Mucosa of rectum (tissue), 2 donors: Measurements from ENCODE around the gene PDE2A.

ENCODE experiments used
- H3K27ac ChIP-seq, 2 donors: one replicate each; pipeline ENCODE4 v1.7.0; 2013; ENCODE audit warnings: inconsistent platforms in 2 of 2, low read depth in 2 of 2, low read length in 2 of 2
- H3K27me3 ChIP-seq, 2 donors: one replicate each; pipeline ENCODE4 v1.7.0; 2013; ENCODE audit warnings: low read length in 2 of 2; ENCODE audit not compliant: control insufficient read depth in 2 of 2, insufficient read depth in 2 of 2
- H3K36me3 ChIP-seq, 2 donors: one replicate each; pipeline ENCODE4 v1.7.0; 2013; ENCODE audit warnings: low read length in 2 of 2; ENCODE audit not compliant: control insufficient read depth in 2 of 2, insufficient read depth in 2 of 2
- H3K4me1 ChIP-seq, 2 donors: one replicate each; pipeline ENCODE4 v1.7.0; 2013; ENCODE audit warnings: low read length in 2 of 2, mild to moderate bottlenecking in 1 of 2; ENCODE audit not compliant: control insufficient read depth in 2 of 2, insufficient read depth in 2 of 2
- H3K4me3 ChIP-seq, 2 donors: one replicate each; pipeline ENCODE4 v1.7.0; 2013; ENCODE audit warnings: low read length in 2 of 2
- H3K9ac ChIP-seq, 2 donors: one replicate each; pipeline ENCODE4 v1.7.0; 2013; ENCODE audit warnings: low read length in 2 of 2, low read depth in 1 of 2, mild to moderate bottlenecking in 1 of 2
- H3K9me3 ChIP-seq, 2 donors: one replicate each; pipeline ENCODE4 v1.7.0; 2013; ENCODE audit warnings: low read length in 2 of 2; ENCODE audit not compliant: control insufficient read depth in 2 of 2
- donor health status: healthy.
- donor health status: Normal muscosa, but diverticular disease.

The PDE2A gene

GRCh38 chr11:72587696-72588095, 86.5 kb downstream of the PDE2A start:
- H3K4me1 ChIP-seq, result peaks cover 6 to 7% of the 10 kb centered on the region in 2 donors
- no peaks in the 10 kb centered on the region for H3K9me3 ChIP-seq
- peaks cover 40 to 48% of the 10 kb centered on the region in 2 donors for H3K27me3 ChIP-seq
- H3K27ac ChIP-seq, result no peak overlapping the region
- no peaks in the 10 kb centered on the region for H3K36me3 ChIP-seq
- no peak overlapping the region for H3K9ac ChIP-seq
- H3K4me3 ChIP-seq, result no peak overlapping the region

DNA sequence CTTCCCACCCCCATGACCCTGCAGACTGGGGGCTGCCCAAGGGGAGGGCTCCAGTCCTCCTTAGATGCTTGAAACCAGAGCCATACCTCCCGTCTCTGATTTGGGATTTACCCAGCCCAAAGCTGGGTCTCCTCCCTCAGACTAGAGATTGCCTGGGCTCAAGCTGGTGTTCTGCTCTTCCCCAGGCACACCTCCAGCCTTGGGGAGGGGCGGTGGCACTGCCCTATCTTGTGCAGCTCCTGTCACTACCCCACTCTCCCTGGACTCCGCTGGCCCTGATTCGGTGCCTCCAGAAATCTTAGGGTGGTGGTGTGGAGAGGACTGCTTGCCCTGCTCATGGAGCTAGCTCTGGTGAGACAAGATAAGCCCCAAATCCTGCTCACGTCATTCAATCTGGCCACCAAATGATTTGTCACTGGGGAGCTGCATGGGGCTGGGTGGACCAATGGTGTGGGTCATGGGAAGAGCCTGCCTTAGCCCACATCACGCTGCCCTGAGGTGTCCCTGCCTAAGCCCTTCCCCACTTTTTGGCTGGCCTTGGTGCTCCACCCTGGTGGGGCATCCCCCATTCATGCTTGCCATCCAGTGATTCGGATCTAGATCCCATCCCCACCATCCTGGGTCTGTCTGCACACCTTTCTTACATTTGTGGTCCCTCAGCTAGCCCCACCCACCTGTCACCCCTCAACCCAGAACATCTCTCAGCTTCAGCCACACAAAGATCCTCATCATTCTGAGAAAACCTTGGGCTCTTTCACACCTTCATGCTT, 87.7 kb downstream of the PDE2A start:
- Histone ChIP-seq H3K36me3 (no peaks in the 10 kb centered on the region), H3K9me3 (no peaks in the 10 kb centered on the region), H3K27ac (no peak overlapping the region), H3K9ac (no peak overlapping the region), H3K4me3 (no peak overlapping the region), H3K4me1 (peaks cover 6 to 7% of the 10 kb centered on the region in 2 donors), H3K27me3 (peaks cover 32 to 37% of the 10 kb centered on the region in 2 donors)

DNA sequence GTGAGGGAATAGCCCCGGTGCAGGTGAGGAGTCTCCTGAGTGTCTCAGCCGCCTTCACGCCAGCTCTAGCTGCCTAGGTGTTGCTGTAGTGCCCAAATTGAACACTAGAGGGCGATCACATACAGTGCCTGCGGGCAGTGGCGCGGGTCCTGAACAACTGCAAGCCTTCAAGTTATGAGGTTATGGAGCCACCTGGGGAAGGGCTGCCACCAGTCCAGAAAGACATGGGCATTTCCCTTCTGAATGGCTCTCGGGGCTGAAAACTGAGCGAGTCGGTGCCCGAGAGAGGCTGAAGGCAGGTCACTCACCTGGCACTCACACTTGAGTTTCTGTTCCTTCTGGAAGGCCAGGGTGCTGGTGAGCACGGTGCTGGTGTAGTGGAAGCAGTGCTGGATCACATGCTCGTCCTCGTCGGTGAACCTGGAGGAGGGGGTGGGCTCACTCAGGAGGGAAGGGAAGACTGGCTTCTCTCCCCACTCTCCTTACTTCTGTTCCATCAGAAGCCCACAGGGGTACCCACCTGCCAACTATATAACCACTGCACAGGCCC, 88.4 kb downstream of the PDE2A start:
- Histone ChIP-seq H3K4me3 (no peak overlapping the region), H3K27ac (no peak overlapping the region), H3K27me3 (peaks cover 25 to 31% of the 10 kb centered on the region in 2 donors), H3K36me3 (no peaks in the 10 kb centered on the region), H3K9me3 (no peaks in the 10 kb centered on the region), H3K9ac (no peak overlapping the region), H3K4me1 (peaks cover 6 to 7% of the 10 kb centered on the region in 2 donors)

GRCh38 chr11:72584939-72585597, 89.2 kb downstream of the PDE2A start:
- Histone ChIP-seq H3K9me3 (no peaks in the 10 kb centered on the region), H3K27me3 (peaks cover 22 to 27% of the 10 kb centered on the region in 2 donors), H3K27ac (no peak overlapping the region)

GRCh38 chr11:72584293-72584938, 89.8 kb downstream of the PDE2A start:
- Histone ChIP-seq H3K4me3 (no peak overlapping the region), H3K36me3 (no peaks in the 10 kb centered on the region), H3K9ac (no peak overlapping the region), H3K27ac (no peak overlapping the region), H3K9me3 (no peaks in the 10 kb centered on the region), H3K27me3 (peaks cover 20 to 22% of the 10 kb centered on the region in 2 donors), H3K4me1 (peaks cover 6 to 7% of the 10 kb centered on the region in 2 donors)

More at GRCh38 chr11:72584939-72585597, 89.2 kb downstream of the PDE2A start:
- H3K4me3 ChIP-seq, result no peak overlapping the region
- H3K4me1 ChIP-seq, result peaks cover 6 to 7% of the 10 kb centered on the region in 2 donors
- H3K9ac ChIP-seq, result no peak overlapping the region
- H3K36me3 ChIP-seq, result no peaks in the 10 kb centered on the region

GRCh38 chr11:72583616-72584292, 90.5 kb downstream of the PDE2A start:
- H3K27ac ChIP-seq, result no peak overlapping the region
- H3K4me3 ChIP-seq, result no peak overlapping the region
- H3K4me1 ChIP-seq, result peaks cover 6 to 7% of the 10 kb centered on the region in 2 donors
- H3K27me3 ChIP-seq, result peaks cover 16 to 17% of the 10 kb centered on the region in 2 donors
- no peaks in the 10 kb centered on the region for H3K9me3 ChIP-seq
- H3K9ac ChIP-seq, result no peak overlapping the region
- H3K36me3 ChIP-seq, result no peaks in the 10 kb centered on the region

DNA sequence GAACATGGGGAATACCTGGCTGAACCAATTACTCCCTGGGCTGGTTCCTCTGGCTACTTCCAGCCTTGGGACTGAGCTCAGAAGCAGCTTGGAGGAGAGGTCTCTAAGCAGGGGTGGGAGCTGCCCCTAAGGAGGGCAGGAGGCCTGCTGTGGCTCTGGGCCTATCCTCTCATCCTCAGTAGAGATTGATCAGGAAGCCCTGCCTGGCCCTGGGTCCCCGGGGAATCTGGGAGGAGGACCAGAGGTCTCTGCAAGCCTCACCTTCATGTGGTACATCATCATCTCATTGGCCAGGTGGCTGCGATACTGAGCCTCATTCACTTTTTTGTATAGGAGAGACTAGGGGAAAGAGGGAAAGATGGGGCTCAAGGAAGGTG, 91.1 kb downstream of the PDE2A start:
- H3K9ac ChIP-seq, result no peak overlapping the region
- H3K4me3 ChIP-seq, result no peak overlapping the region
- H3K36me3 ChIP-seq, result no peaks in the 10 kb centered on the region
- peaks cover 6 to 7% of the 10 kb centered on the region in 2 donors for H3K4me1 ChIP-seq
- H3K27me3 ChIP-seq, result peaks cover 13 to 17% of the 10 kb centered on the region in 2 donors
- H3K27ac ChIP-seq, result no peak overlapping the region
- no peaks in the 10 kb centered on the region for H3K9me3 ChIP-seq

DNA sequence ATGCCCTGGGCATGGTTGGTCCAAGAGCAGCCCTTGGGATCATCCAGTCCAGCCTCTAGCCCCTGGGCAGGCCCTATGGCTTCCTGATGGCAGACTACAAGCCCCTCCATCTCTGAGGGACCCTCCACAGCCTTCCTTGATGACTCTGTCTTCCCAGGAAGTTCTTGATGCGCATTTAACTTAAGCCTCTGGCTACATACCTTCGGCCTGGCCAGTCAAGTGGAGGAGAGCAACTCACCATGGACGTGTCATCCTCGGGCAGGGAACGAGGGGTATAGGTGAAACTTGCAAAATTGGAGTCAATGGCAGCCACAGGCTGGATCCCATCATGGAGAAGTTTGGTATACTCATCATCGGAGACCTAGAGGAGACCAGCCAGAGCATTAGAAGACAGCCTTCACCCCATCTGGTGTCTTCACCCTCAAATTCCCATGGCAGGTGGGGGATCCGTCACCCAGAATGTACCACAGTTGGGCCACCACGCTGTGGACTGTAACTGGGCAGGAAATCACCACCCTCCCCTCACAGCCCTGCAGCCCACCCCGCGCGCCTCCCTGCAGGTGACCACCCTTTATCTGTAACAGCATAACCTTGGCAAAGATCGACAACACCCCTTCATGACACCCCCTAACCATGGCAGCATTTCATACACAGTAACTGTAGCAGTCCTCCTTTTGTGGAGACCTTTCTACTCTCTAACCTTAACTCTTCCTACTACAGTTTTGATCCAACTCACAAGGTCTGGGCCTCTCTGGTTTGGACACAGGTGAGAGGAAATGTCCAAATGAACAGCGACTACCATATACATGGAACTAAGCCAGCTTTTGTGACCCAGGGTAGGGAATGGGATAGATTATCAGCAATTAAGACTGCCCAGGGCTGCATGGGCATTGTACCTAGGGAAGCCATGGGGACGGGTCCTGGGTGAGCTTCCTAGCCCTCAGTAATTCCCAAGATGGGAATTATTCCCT, 91.7 kb downstream of the PDE2A start:
- Histone ChIP-seq H3K27me3 (peaks cover 9 to 14% of the 10 kb centered on the region in 2 donors), H3K4me3 (no peak overlapping the region), H3K27ac (no peak overlapping the region), H3K9ac (no peak overlapping the region), H3K9me3 (no peaks in the 10 kb centered on the region), H3K36me3 (no peaks in the 10 kb centered on the region), H3K4me1 (peaks cover 6 to 7% of the 10 kb centered on the region in 2 donors)

- Histone ChIP-seq H3K9me3 (no peaks in the 10 kb centered on the region), H3K4me1 (peaks cover 6 to 7% of the 10 kb centered on the region in 2 donors), H3K4me3 (no peak overlapping the region), H3K36me3 (no peaks in the 10 kb centered on the region), H3K9ac (no peak overlapping the region), H3K27ac (no peak overlapping the region), H3K27me3 (peaks cover 9 to 14% of the 10 kb centered on the region in 2 donors)
Observed at GRCh38 chr11:72581067-72581466, 93.2 kb downstream of the PDE2A start.
